ENCODE results near the gene ASPA. TPM values are rescaled to one million over a fixed set of nuclear protein-coding genes. Genes with fewer than 3 reads are reported as not detected.
"Not testable (repeated sequence)": the region's sequence is repeated elsewhere in the genome, so short reads cannot be mapped to it uniquely, and the experiment has no call there.

The ASPA gene
- total RNA-seq, 1 donor from 2014 or later, result 2.5 TPM

GRCh38 chr17:3505008-3505407, 29.2 kb downstream of the ASPA start:
- intact Hi-C loops (cut with DNase I), result no loop called here
- ATAC-seq (ENCODE audit: poor library complexity) (no peak), DNase-seq (no peak)

DNA sequence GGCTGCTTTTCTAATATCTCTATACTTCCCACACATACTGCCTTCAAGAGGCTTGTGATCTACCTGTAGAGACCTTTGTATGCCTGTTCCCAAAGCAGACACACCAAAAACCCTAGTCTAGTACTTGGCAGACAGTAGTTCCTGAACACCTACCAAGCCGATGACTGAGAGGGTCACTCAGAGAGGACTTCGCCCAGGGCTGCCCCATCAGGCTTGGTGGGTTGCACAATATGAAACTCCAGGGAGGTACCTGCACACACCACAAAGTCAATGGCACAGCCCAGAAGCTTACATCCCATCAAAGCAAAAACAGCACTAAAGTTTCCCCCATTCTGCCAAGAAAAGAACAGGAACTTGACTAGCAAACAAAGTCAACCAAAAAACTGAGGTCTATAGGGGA, 30.3 kb downstream of the ASPA start:
- ATAC-seq (ENCODE audit: poor library complexity) (no peak), DNase-seq (no peak)
- intact Hi-C loops (cut with DNase I), result no loop called here

DNA sequence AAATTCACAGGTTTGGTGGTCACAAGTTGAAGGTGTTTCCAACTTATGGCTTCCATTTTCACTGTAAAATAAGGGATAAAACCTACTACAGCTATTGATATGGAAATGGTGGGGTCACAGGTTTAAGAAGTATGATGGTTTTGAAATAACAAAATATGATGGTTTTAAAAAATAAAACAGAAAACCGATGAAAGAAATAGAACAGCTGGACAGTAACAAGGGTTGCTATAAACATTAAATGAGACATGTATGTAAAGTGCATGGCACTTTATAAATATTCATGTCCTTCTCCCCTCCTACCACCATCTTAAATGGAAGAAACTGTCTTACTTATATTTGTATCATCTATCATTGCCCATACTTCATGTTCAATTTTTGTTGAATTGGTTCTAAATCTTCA, 31.3 kb downstream of the ASPA start:
- ATAC-seq (ENCODE audit: poor library complexity), result no peak
- no peak for DNase-seq
- intact Hi-C loops (cut with DNase I), result no loop called here

DNA sequence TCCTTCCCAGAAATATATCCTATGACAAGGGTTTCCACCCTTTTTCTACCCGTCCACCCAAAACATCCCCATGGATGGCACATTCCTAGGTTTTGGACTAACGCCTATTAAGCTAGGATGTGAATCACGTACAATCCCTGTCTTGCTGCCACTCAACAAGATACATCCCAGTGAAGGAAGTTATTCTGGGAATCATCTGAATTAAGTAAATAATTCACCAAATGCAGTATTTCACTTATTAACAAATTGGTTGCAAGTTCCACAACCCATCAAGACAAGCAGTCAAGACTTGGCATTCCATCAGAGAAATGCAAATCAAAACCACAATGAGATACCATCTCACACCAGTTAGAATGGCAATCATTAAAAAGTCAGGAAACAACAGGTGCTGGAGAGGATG, 32.1 kb downstream of the ASPA start:
- ATAC-seq (ENCODE audit: poor library complexity) (no peak), DNase-seq (no peak)
- intact Hi-C loops (cut with DNase I), result no loop called here

DNA sequence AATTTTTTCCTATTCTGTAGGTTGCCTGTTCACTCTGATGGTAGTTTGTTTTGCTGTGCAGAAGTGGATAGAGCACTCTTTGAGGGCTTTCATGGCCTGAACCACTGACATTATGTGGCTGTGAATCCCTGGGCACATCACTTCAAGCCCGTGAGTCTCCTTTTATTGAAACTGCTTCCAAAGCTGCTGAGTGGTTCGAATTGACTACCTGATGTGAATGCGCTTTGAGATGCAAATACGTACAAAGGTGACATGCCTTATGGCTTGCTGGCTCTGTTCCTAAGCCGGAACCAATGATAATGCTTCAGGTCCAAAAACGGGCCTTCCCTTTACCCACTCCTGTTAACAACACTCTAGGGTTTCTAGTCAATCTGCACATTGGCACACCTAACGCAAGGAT, 34.3 kb downstream of the ASPA start:
- DNase-seq, result no peak
- no peak for ATAC-seq (ENCODE audit: poor library complexity)
- intact Hi-C loops (cut with DNase I), result no loop called here

DNA sequence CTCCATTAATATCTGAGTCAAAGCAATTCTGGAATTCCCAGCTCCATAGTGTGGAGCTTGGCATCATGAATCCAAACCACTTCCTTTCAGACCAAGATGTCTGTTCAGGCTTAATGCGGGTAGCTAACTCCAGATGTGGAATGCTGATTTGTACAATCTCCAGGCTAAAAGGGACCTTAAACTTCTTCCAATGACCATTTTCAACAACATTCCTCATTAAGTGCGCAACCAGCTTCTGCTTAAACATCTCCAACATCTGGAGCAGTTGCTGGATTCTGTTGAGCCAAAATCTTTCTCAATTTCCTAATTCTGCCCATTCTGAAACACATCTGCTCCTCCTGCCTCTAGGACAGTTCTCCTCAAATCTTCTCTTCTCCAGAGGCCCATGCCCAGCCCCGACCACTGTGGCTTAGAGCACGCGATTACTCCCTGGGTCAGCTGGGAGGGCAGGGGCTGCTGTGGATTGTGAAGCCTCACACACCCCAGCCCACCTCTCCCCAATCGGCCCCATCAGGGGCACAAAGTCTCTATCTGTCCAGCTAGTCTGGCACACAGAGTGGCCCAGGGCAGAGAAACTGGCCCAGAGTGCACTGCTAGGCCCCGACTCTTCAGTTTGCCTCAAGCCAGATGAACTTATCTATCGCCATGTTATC, 36.2 kb downstream of the ASPA start:
- ATAC-seq (ENCODE audit: poor library complexity), result peak; percentile 47
- no peak for DNase-seq
- intact Hi-C loops (cut with DNase I), result no loop called here

DNA sequence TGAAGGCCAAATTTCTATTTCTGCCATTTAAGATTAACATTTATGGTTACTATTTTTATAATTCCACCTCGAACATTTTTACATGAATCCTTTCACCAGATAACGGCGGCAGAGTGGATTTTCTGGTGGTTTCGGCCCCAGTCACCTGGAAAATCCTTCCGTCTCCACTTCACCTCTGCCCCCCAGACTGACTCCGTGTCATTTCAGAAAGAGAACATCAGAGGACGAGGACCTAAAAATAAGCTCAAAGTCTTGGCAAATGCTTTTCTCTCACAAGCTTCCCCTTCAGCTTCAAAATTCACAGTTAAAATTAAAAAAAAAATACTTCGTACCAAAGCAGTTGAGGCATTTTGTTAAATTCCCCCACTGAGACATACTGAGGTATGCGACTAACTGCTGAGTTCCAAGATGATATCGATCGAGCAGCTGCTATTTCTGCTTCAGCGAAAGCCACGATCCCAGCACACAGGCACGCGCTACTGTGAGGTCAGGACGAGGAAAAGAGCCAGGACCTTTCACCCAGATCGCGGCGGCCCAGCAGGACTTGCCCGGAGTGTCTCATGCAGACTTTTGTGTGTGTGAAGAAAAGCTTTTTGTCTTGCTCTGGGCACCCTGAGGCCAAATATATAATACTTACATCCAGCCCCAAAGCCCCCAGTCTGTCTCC, 36.8 kb downstream of the ASPA start:
- peak; percentile 89 for DNase-seq

DNA sequence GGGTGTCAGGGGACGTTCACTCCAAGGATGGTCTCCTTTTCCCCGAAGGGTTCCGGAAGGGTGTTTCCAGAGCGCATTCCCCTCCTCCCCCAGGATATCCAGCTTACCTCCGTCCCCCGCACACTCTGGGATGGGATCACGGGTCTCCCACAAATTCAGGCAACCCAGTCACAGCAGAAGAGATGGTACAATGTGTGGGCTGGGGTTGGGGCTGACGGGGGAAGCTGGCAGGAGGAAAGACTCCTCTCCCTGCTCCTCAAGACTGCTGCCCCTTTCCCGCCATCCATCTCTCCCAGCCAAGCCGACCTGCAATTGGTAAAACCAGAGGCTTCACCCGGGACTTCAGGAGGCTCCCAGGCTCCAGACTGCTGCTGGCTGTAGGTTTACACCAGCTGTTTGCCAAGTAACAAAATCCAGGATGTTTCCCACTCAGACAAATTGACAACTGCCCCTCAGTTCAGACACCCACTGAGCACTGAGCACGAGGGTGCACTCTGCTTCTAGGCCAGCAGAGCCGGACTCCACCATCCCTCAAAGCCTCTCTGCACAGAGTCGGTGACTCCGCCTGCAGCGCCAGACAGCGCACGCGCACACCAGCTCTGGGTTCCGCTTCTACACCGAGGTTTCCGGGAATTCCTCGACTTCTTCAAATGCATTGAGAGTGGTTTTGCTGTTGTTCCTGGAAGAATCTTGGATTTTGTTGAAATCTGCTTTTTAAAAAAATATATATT, 37.7 kb downstream of the ASPA start:
- ATAC-seq (ENCODE audit: poor library complexity) (peak; percentile 19), DNase-seq (no peak)
- intact Hi-C loops (cut with DNase I), result no loop called here

More for the DNA sequence above, 36.8 kb downstream of the ASPA start:
- peak; percentile 97 for ATAC-seq (ENCODE audit: poor library complexity)
- intact Hi-C loops (cut with DNase I), result no loop called here

- DNase-seq; intact Hi-C loops (cut with DNase I); ATAC-seq (ENCODE audit: poor library complexity): not testable (repeated sequence)
Measured at GRCh38 chr17:3514167-3514566, 38.4 kb downstream of the ASPA start.

DNA sequence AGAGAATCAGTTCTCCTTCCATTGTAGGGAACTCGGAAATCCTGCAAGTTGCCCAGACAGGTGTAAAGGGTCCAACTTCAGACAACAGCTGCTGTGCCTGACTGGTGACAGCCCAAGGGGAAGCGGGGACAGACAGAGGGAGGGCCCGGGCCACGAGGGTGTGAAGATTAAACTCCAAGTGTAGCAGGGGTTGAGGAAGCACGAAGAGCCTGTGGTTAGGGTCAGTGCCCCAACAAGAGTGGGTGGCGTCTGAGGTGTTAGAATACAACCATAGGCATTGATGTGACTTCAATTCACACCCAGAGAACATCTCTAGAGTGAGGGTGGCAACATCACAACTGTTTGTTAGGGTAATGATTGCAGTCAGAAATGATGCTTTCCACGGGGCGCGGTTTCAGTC, 39.1 kb downstream of the ASPA start:
- ATAC-seq (ENCODE audit: poor library complexity), result no peak
- no peak for DNase-seq
- intact Hi-C loops (cut with DNase I), result no loop called here

DNA sequence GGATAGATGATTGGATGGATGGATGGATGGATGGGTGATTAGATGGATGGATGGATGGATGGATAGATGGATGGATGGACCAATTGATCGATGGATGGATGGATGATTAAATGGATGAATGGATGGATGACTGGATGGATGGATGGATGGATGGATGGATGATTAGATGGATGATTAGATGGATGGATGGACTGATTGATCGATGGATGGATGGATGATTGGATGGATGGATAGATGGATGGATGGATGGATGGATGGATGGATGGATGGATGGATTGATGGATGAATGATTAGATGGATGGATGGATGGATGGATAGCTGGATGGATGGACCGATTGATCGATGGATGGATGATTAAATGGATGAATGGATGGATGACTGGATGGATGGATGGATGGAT, 43.7 kb downstream of the ASPA start:
- DNase-seq; intact Hi-C loops (cut with DNase I); ATAC-seq (ENCODE audit: poor library complexity): not testable (repeated sequence)

GRCh38 chr17:3524024-3524423, 48.2 kb downstream of the ASPA start:
- DNase-seq (peak; percentile 17), ATAC-seq (ENCODE audit: poor library complexity) (no peak)
- intact Hi-C loops (cut with DNase I), result no loop called here

GRCh38 chr17:3526491-3526890, 50.7 kb downstream of the ASPA start:
- intact Hi-C loops (cut with DNase I), result no loop called here
- peak; percentile 26 for DNase-seq
- no peak for ATAC-seq (ENCODE audit: poor library complexity)

DNA sequence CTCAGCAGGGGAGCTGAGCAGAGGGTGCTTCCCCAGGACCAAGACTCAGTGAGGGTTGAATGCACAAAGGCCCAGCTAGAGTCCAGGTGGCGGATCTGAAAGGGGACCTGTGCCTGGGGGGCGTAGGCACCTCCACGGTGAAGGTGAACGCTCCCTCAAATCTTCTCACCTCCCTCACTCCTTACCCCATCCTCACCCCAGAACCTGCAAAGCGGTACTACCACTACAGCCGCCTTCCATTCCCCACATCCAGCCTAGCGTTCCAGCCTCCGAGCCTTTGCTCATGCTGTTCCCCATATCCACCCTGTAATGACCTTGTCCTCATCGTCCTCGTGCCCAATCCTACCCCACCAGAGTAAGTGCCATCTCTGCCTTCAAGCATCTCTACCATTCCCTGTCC, 51.2 kb downstream of the ASPA start:
- intact Hi-C loops (cut with DNase I), result no loop called here
- peak; percentile 17 for DNase-seq
- ATAC-seq (ENCODE audit: poor library complexity), result no peak

GRCh38 chr17:3527468-3527867, 51.7 kb downstream of the ASPA start:
- no peak for ATAC-seq (ENCODE audit: poor library complexity)
- intact Hi-C loops (cut with DNase I), result no loop called here

DNA sequence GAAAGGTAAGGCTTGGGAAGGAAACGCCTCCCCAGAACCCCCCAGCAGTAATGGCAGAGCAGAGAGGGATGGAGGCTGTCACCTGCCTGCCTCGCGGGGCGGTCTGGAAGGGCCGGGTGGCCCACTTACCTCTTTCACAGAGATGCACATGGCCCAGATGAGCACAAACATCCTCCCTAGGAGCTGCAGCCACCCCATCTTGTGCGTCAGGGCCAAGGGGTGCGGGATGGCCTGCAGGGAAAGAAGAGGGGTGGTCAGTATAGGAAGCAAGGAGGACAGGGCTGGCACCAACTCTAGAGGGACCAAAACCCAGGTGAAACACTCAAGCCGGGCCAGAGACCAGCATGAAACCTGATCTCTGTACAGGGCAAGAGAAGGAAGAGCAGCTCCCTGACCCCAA, 52.1 kb downstream of the ASPA start:
- DNase-seq (peak; percentile 30), ATAC-seq (ENCODE audit: poor library complexity) (no peak)
- intact Hi-C loops (cut with DNase I), result no loop called here

More at GRCh38 chr17:3527468-3527867, 51.7 kb downstream of the ASPA start:
- no peak for DNase-seq

DNA sequence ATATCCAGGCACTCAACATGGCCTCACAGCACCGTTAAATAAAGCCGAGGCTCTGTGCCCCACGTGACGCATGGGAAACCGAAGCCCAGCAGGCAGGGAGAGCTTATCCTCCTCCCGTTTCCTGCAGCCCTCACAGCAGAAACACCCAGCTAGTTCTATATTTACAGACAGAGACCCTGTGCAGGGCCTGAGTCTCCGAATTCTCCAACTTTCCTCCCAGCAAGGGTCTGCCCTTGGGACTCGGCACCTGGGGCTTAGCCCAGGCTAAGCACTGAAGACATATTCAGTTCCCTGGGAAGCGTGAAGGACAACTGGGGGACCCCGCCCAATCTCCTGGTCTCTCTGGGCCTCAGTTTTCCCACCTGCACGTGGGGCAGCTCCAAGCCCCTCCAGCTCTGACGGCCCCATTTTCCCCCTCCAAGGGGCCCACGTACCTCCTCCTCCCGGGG, 52.6 kb downstream of the ASPA start:
- ATAC-seq (ENCODE audit: poor library complexity) (no peak), DNase-seq (peak; percentile 34)
- intact Hi-C loops (cut with DNase I), result no loop called here

DNA sequence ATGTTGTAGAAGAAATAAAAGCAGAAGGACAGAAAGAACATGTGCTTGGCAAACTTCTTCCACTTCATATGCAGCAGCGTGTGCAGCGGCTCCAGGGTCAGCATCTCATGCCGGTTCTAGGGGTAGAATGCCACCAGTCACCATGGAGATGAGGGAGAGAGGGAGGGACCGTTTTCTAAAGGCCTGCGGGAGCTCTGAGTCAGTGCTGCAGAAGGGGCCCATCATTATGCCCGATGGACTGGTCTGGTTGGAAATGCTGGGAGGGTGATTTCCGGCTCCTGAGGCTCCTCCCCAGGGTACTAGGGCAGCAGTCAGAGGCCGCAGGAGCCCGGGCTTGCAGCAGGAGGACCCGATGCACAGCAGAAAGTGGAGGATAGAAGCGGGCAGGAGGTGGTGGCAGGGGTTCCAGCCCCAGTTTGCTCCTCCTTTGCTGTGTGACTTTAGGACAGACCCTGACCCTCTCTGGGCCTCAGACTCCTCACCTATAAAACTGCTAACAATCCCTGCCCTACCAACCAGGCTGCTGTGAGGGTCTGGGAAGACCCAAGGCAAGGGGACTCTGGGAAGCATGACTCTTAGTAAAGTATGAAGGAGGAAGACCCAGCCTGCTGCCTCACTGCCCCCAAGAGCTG, 53.2 kb downstream of the ASPA start:
- intact Hi-C loops (cut with DNase I), result no loop called here
- peak; percentile 44 for DNase-seq
- ATAC-seq (ENCODE audit: poor library complexity), result no peak

Data from Right ventricle myocardium superior (tissue), 1 donor.